ENCODE measurements around the gene CPLX4.

GRCh38 chr18:59325965-59326364 lies 7.5 kb upstream of the CPLX4 start:
- TF ChIP-seq CEBPB (IDR thresholded peaks at IDR 0.05): no peak
- TF ChIP-seq RAD21 (IDR thresholded peaks at IDR 0.05; ENCODE audit: low read depth): no peak
- TF ChIP-seq FOXM1 (IDR thresholded peaks at IDR 0.05; ENCODE audit: borderline replicate concordance, low read depth): no peak
- TF ChIP-seq MAX (IDR thresholded peaks at IDR 0.05): no peak
- no peak for TF ChIP-seq REST (IDR thresholded peaks at IDR 0.05; ENCODE audit: low read depth)
- TF ChIP-seq EP300 (IDR thresholded peaks at IDR 0.05; ENCODE audit: borderline replicate concordance): no peak
- TF ChIP-seq TAF1 (IDR thresholded peaks at IDR 0.05; ENCODE audit: low read depth): no peak
- TF ChIP-seq CREB1 (IDR thresholded peaks at IDR 0.05; ENCODE audit: low read depth): no peak
